ENCODE data around the gene TNFRSF8. TPM values are rescaled to one million over a fixed set of nuclear protein-coding genes. Genes with fewer than 3 reads are reported as not detected.
"Not testable (repeated sequence)": the region's sequence is repeated elsewhere in the genome, so short reads cannot be mapped to it uniquely, and the experiment has no call there.

The TNFRSF8 gene
- total RNA-seq, 2 donors from 2014 or later = 0.16 to 0.47 TPM

DNA sequence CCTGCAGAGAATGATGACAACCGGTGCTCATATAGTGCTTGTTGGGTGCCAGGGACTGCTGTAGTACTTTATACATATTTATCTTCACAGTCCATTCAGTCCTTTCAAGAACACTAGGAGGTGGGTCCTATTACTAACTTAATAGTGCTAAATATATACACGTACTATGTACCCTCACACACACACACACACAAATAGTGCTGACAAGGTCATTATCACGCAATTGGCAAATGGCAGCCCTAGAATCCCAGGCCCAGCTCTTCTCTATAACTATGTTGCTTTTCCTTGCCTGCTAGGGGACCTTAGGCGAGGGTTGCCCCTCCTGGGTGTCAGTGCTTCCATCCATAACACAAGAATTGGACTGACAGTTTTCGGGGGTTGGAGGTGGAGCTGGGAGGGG is 33.5 kb downstream of the TNFRSF8 start:
- no peak overlapping the region for H3K4me3 ChIP-seq
- no peaks in the 10 kb centered on the region for H3K4me1 ChIP-seq
- no peaks in the 10 kb centered on the region for H3K36me3 ChIP-seq
- intact Hi-C loops (cut with DNase I) = no loop called here
- no peak overlapping the region for H3K9ac ChIP-seq (ENCODE audit: low read depth in 2 of 2, low read length in 2 of 2)
- H3K27ac ChIP-seq = no peak overlapping the region
- TF ChIP-seq, protein P1, sequence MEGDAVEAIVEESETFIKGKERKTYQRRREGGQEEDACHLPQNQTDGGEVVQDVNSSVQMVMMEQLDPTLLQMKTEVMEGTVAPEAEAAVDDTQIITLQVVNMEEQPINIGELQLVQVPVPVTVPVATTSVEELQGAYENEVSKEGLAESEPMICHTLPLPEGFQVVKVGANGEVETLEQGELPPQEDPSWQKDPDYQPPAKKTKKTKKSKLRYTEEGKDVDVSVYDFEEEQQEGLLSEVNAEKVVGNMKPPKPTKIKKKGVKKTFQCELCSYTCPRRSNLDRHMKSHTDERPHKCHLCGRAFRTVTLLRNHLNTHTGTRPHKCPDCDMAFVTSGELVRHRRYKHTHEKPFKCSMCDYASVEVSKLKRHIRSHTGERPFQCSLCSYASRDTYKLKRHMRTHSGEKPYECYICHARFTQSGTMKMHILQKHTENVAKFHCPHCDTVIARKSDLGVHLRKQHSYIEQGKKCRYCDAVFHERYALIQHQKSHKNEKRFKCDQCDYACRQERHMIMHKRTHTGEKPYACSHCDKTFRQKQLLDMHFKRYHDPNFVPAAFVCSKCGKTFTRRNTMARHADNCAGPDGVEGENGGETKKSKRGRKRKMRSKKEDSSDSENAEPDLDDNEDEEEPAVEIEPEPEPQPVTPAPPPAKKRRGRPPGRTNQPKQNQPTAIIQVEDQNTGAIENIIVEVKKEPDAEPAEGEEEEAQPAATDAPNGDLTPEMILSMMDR (IDR thresholded peaks at IDR 0.05) = no peak
- no peaks in the 10 kb centered on the region for H3K27me3 ChIP-seq
- no peaks in the 10 kb centered on the region for H3K9me3 ChIP-seq
- no peak for DNase-seq

DNA sequence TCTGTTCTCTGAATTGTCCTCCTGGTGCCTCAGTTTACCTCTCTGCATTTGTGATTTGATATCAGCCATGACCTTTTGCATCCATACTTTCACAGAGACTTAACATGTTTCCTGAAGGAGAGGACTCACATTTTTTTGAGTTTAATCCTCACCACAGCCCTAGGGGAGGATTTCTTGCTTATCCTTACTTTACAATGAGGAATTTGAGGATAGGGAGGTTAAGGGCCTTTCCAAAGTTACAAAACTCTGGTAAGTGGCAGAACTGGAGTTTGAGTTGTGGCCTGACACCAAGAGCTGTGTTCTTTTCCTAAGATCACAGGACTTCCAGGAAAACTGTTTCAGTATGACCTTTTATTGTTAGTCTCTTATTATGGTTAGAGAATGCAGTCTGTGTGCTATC is 34.2 kb downstream of the TNFRSF8 start:
- no peak overlapping the region for H3K4me3 ChIP-seq
- no peaks in the 10 kb centered on the region for H3K27me3 ChIP-seq
- H3K36me3 ChIP-seq = no peaks in the 10 kb centered on the region
- H3K27ac ChIP-seq = no peak overlapping the region
- H3K9me3 ChIP-seq = no peaks in the 10 kb centered on the region
- no peak for DNase-seq
- no peak overlapping the region for H3K9ac ChIP-seq (ENCODE audit: low read depth in 2 of 2, low read length in 2 of 2)
- TF ChIP-seq, protein P1 (IDR thresholded peaks at IDR 0.05) = no peak
- H3K4me1 ChIP-seq = no peaks in the 10 kb centered on the region
- intact Hi-C loops (cut with DNase I) = no loop called here

DNA sequence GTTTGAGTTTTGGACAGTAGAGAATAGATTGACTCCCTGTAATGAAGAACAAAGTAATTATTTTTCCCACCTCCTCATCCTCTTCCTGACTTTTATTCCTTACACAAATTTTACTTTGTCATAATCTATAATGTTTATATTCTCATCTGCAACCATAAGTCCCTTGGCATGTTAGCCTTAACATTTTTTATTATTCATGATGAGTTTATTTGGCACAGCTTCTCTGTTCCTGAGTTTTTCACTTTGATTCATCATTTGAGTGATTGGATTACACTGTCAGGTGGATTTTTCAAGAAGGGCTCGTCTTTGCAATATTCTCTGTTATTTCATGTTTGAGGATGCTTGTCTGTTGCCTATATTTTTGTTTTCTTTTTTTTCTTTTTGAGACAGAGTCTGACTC is 35.7 kb downstream of the TNFRSF8 start:
- TF ChIP-seq, protein P1 (IDR thresholded peaks at IDR 0.05) = no peak
- Histone ChIP-seq H3K27me3 (no peaks in the 10 kb centered on the region), H3K36me3 (no peaks in the 10 kb centered on the region), H3K4me1 (no peaks in the 10 kb centered on the region), H3K9ac (ENCODE audit: low read depth in 2 of 2, low read length in 2 of 2) (no peak overlapping the region), H3K27ac (no peak overlapping the region), H3K4me3 (no peak overlapping the region), H3K9me3 (no peaks in the 10 kb centered on the region)
- DNase-seq = no peak
- intact Hi-C loops (cut with DNase I) = no loop called here

DNA sequence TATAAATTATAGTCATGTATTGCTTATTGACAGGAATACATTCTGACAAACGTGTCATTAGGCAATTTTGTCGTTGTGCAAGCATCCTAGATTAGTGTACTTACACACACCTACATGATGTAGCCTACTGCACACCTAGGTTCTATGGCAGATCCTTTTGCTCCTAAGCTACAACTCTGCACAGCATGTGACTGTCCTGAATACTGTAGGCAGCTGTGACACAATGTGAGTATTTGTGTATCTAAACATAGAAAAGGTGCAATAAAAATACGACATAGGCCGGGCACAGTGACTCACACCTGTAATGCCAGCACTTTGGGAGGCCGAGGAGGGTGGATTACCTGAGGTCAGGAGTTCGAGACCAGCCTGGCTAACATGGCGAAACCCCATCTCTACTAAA is 36.5 kb downstream of the TNFRSF8 start:
- no peak overlapping the region for H3K9ac ChIP-seq (ENCODE audit: low read depth in 2 of 2, low read length in 2 of 2)
- no peaks in the 10 kb centered on the region for H3K4me1 ChIP-seq
- intact Hi-C loops (cut with DNase I) = no loop called here
- H3K4me3 ChIP-seq = no peak overlapping the region
- no peak for DNase-seq
- H3K27me3 ChIP-seq = no peaks in the 10 kb centered on the region
- TF ChIP-seq, protein P1 (IDR thresholded peaks at IDR 0.05) = no peak
- no peaks in the 10 kb centered on the region for H3K36me3 ChIP-seq
- H3K9me3 ChIP-seq = no peaks in the 10 kb centered on the region
- H3K27ac ChIP-seq = no peak overlapping the region

DNA sequence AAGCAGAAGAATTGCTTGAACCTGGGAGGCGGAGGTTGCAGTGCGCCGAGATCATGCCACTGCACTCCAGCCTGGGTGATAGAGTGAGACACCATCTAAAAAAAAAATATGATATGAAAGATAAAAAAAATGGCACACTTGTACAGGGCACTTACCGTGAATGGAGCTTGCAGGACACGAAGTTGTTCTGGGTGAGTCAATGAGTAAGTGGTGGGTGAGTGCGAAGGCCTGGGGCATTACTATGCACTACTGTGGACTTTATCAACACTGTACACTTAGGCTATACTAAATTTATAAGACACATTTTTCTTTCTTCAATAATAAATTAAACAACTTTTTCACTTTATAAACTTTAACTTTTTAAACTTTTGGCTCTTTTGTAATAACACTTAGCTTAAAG is 37.0 kb downstream of the TNFRSF8 start:
- Histone ChIP-seq H3K4me1 (no peaks in the 10 kb centered on the region), H3K27ac (no peak overlapping the region), H3K36me3 (no peaks in the 10 kb centered on the region), H3K27me3 (no peaks in the 10 kb centered on the region), H3K9me3 (no peaks in the 10 kb centered on the region), H3K9ac (ENCODE audit: low read depth in 2 of 2, low read length in 2 of 2) (no peak overlapping the region), H3K4me3 (no peak overlapping the region)
- no peak for DNase-seq
- TF ChIP-seq, protein P1 (IDR thresholded peaks at IDR 0.05) = no peak
- intact Hi-C loops (cut with DNase I) = no loop called here

DNA sequence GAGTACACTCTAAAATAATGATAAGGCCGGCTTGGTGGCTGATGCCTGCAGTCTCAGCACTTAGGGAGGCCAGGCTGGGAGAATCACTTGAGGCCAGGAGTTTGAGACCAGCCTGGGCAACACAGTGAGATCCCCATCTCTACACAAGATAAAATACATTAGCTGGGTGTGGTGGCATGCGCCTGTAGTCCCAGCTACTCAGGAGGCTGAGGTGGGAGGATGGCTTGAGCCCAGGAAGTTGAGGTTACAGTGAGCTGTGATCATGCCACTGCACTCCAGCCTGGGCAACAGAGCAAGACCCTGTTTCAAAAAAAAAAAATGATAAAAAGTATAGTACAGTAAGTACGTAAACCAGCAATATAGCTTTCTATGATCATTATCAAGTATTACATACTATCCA is 38.0 kb downstream of the TNFRSF8 start:
- H3K4me1 ChIP-seq; DNase-seq; H3K4me3 ChIP-seq; H3K36me3 ChIP-seq; intact Hi-C loops (cut with DNase I); H3K9me3 ChIP-seq; H3K27ac ChIP-seq; H3K27me3 ChIP-seq; H3K9ac ChIP-seq (ENCODE audit: low read depth in 2 of 2, low read length in 2 of 2): not testable (repeated sequence)
